H1 (cell line): Measurements from ENCODE around the gene NOL9. TPM values are rescaled to one million over a fixed set of nuclear protein-coding genes. Genes with fewer than 3 reads are reported as not detected.

Experiments used
- CTCF ChIA-PET: fragments of 300-600 bp; sonication (Branson Sonifier 250); formaldehyde crosslinking; loops from one replicate; lab custom pipeline; 2021; ENCODE audit not compliant: partially characterized antibody; lab: Charles Lee
- POLR2A ChIA-PET: fragments of 300-600 bp; sonication (Branson Sonifier 250); formaldehyde crosslinking; loops from one replicate; lab custom pipeline; 2021; ENCODE audit warnings: inconsistent platforms; ENCODE audit not compliant: partially characterized antibody; lab: Charles Lee
- DNase-seq, 2 experiments: peaks; one replicate each; pipeline versions ENCODE4 v3.0.0 to v3.0.0-alpha.2; 2010 to 2022; ENCODE audit warnings: low spot score in 2 of 2, low read depth in 1 of 2, mixed read lengths in 1 of 2
- FAIRE-seq: peaks from 2 replicates; lab custom pipeline; 2011; peaks lifted over from hg19 to GRCh38; lab: Jason Lieb, UNC
- H2AFZ ChIP-seq: 2 replicates; pipeline ENCODE4 v1.8.1; 2012; ENCODE audit warnings: low read length, inconsistent platforms
- H2AK5ac ChIP-seq: 2 replicates; pipeline ENCODE4 v1.6.1; 2013; ENCODE audit warnings: low read depth, low read length
- H2BK120ac ChIP-seq: replicated peaks from 2 replicates; pipeline ENCODE3; 2013; ENCODE audit warnings: low read depth, low read length, inconsistent platforms
- H2BK12ac ChIP-seq: 2 replicates; pipeline ENCODE4 v1.6.1; 2013; ENCODE audit warnings: low read depth, low read length
- H2BK15ac ChIP-seq: 2 replicates; pipeline ENCODE4 v1.6.1; 2013; ENCODE audit warnings: low read length
- H2BK20ac ChIP-seq: 2 replicates; pipeline ENCODE4 v1.6.1; 2013; ENCODE audit warnings: low read length
- H2BK5ac ChIP-seq: 2 replicates; pipeline ENCODE4 v1.6.1; 2013; ENCODE audit warnings: low read depth, low read length
- H3K14ac ChIP-seq: 2 replicates; pipeline ENCODE4 v1.6.1; 2013; ENCODE audit warnings: inconsistent platforms; ENCODE audit not compliant: insufficient read length
- H3K18ac ChIP-seq: 2 replicates; pipeline ENCODE4 v1.6.1; 2013; ENCODE audit warnings: low read length; ENCODE audit errors: extremely low read depth
- H3K23ac ChIP-seq: 2 replicates; pipeline ENCODE4 v1.6.1; 2013; ENCODE audit warnings: inconsistent platforms; ENCODE audit not compliant: insufficient read length
- H3K23me2 ChIP-seq: 2 replicates; pipeline ENCODE4 v1.6.1; 2013; ENCODE audit warnings: low read depth, low read length
- H3K27ac ChIP-seq: 2 replicates; pipeline ENCODE4 v1.6.1; 2011; ENCODE audit warnings: low read depth, low read length, inconsistent platforms
- H3K27me3 ChIP-seq, 4 experiments: replicated peaks in 1 of 4; 1 replicate in 1 of 4; 2 replicates in 3 of 4; pipeline versions ENCODE4 v1.6.1 to v1.8.1; 2011 to 2013; ENCODE audit warnings: low read length in 3 of 4, mild to moderate bottlenecking in 3 of 4, inconsistent platforms in 2 of 4, mixed read lengths in 2 of 4, moderate library complexity in 1 of 4; ENCODE audit not compliant: control insufficient read depth in 3 of 4, insufficient read depth in 3 of 4; ENCODE audit errors: extremely low read depth in 1 of 4
- H3K36me3 ChIP-seq, 4 experiments: 2 replicates each; pipeline versions ENCODE4 v1.6.1 to v1.8.1; 2011 to 2013; ENCODE audit warnings: mild to moderate bottlenecking in 4 of 4, low read length in 3 of 4, moderate library complexity in 2 of 4, control low read depth in 1 of 4, inconsistent platforms in 1 of 4; ENCODE audit not compliant: insufficient read depth in 4 of 4, control insufficient read depth in 2 of 4
- H3K4ac ChIP-seq: replicated peaks from 2 replicates; pipeline ENCODE3; 2013; ENCODE audit warnings: low read length, low read depth, mixed read lengths, inconsistent platforms; ENCODE audit not compliant: insufficient read length
- H3K4me1 ChIP-seq, 4 experiments: replicated peaks in 1 of 4; 1 replicate in 1 of 4; 2 replicates in 3 of 4; pipeline versions ENCODE4 v1.6.1 to v1.8.1; 2011 to 2013; ENCODE audit warnings: low read length in 3 of 4, inconsistent platforms in 2 of 4, mixed read lengths in 1 of 4; ENCODE audit not compliant: insufficient read depth in 4 of 4, control insufficient read depth in 3 of 4
- H3K4me2 ChIP-seq, 2 experiments: 2 replicates each; pipeline versions ENCODE4 v1.6.1 to v1.8.1; 2011 to 2013; ENCODE audit warnings: low read depth in 2 of 2, low read length in 2 of 2, control low read depth in 1 of 2, inconsistent platforms in 1 of 2, mild to moderate bottlenecking in 1 of 2; ENCODE audit not compliant: insufficient read depth in 1 of 2
- H3K4me3 ChIP-seq, 4 experiments: fragments of 200-600, 300-600 bp in 1 of 4; sonication (generic), shearing (Covaris generic), sonication (Bioruptor Twin) in 1 of 4; 2 replicates each; pipeline versions ENCODE4 v1.5.1 to v1.8.1; 2011 to 2016; ENCODE audit warnings: low read length in 4 of 4, low read depth in 3 of 4, control low read depth in 2 of 4, inconsistent platforms in 2 of 4, mild to moderate bottlenecking in 2 of 4, mixed read lengths in 1 of 4, moderate library complexity in 1 of 4; ENCODE audit not compliant: insufficient read depth in 2 of 4; ENCODE audit errors: extremely low read depth in 1 of 4
- H3K56ac ChIP-seq: replicated peaks from 2 replicates; pipeline ENCODE3; 2013; ENCODE audit warnings: low read depth, mild to moderate bottlenecking, mixed read lengths, low read length, inconsistent platforms; ENCODE audit not compliant: insufficient read length
- H3K79me1 ChIP-seq: 2 replicates; pipeline ENCODE4 v1.6.1; 2013; ENCODE audit warnings: low read depth, low read length, control low read depth
- H3K79me2 ChIP-seq, 2 experiments: 2 replicates each; pipeline versions ENCODE4 v1.6.1 to v1.8.1; 2012 to 2013; ENCODE audit warnings: low read length in 2 of 2, mild to moderate bottlenecking in 2 of 2, inconsistent platforms in 1 of 2; ENCODE audit not compliant: insufficient read depth in 2 of 2, control insufficient read depth in 1 of 2
- H3K9ac ChIP-seq, 4 experiments: replicated peaks in 1 of 4; 1 replicate in 1 of 4; 2 replicates in 3 of 4; pipeline versions ENCODE4 v1.6.1 to v1.8.1; 2011 to 2013; ENCODE audit warnings: low read depth in 3 of 4, low read length in 3 of 4, control low read depth in 2 of 4, mild to moderate bottlenecking in 2 of 4, moderate library complexity in 2 of 4, inconsistent platforms in 1 of 4; ENCODE audit errors: extremely low read depth in 1 of 4
- H3K9me3 ChIP-seq, 2 experiments: 2 replicates each; pipeline versions ENCODE4 v1.6.1 to v1.8.1; 2012 to 2013; ENCODE audit warnings: mild to moderate bottlenecking in 2 of 2, moderate library complexity in 2 of 2, control low read depth in 1 of 2, inconsistent platforms in 1 of 2, low read depth in 1 of 2, low read length in 1 of 2, mixed read lengths in 1 of 2; ENCODE audit not compliant: insufficient read depth in 2 of 2
- H4K20me1 ChIP-seq, 2 experiments: replicated peaks in 1 of 2; 2 replicates each; pipeline versions ENCODE3 to v1.8.1; 2011 to 2013; ENCODE audit warnings: inconsistent platforms in 2 of 2, low read length in 2 of 2, mild to moderate bottlenecking in 1 of 2; ENCODE audit not compliant: insufficient read depth in 2 of 2, control insufficient read depth in 1 of 2
- H4K5ac ChIP-seq: 2 replicates; pipeline ENCODE4 v1.6.1; 2013; ENCODE audit warnings: low read length, low read depth, mixed read lengths, inconsistent platforms; ENCODE audit not compliant: insufficient read length
- H4K8ac ChIP-seq: 2 replicates; pipeline ENCODE4 v1.8.0; 2013; ENCODE audit warnings: mild to moderate bottlenecking, moderate library complexity, low read length, inconsistent platforms; ENCODE audit not compliant: insufficient read depth; ENCODE audit errors: extremely low read depth
- H4K91ac ChIP-seq: replicated peaks from 2 replicates; pipeline ENCODE3; 2013; ENCODE audit warnings: low read length, mixed read lengths, inconsistent platforms; ENCODE audit not compliant: insufficient read length
- BCL11A ChIP-seq, 2 experiments: IDR thresholded peaks; one replicate each; pipeline ENCODE4 v1.6.1; 2011; ENCODE audit warnings: low read depth in 2 of 2, low read length in 2 of 2, mild to moderate bottlenecking in 2 of 2
- CTBP2 ChIP-seq: IDR thresholded peaks from 2 replicates; pipeline ENCODE4 v1.7.0; 2011; ENCODE audit warnings: borderline replicate concordance, mild to moderate bottlenecking, moderate library complexity, mixed read lengths, low read length; ENCODE audit not compliant: insufficient read depth, insufficient read length
- E2F6 ChIP-seq: IDR thresholded peaks from 2 replicates; pipeline ENCODE4 v1.6.1; 2012; ENCODE audit warnings: inconsistent platforms
- EGR1 ChIP-seq: IDR thresholded peaks from 2 replicates; pipeline ENCODE4 v1.6.1; 2011; ENCODE audit warnings: low read depth, low read length, borderline replicate concordance
- FOSL1 ChIP-seq: IDR thresholded peaks from 2 replicates; pipeline ENCODE4 v1.6.1; 2011; ENCODE audit warnings: mild to moderate bottlenecking, low read depth, low read length, moderate library complexity; ENCODE audit not compliant: insufficient read depth
- KDM1A ChIP-seq: fragments of 200-600, 300-600 bp; sonication (generic); IDR thresholded peaks from 2 replicates; pipeline ENCODE4 v1.7.1; 2016; ENCODE audit warnings: mild to moderate bottlenecking, low read length, borderline replicate concordance
- PHF8 ChIP-seq: fragments of 200-600 bp; sonication (generic); conservative IDR thresholded peaks from 2 replicates; pipeline ENCODE4 v1.7.1; 2012; ENCODE audit warnings: low read depth, mild to moderate bottlenecking, inconsistent platforms, low read length, moderate library complexity
- TAF7 ChIP-seq: optimal IDR thresholded peaks from 2 replicates; pipeline ENCODE3; 2011; ENCODE audit warnings: low read depth, mild to moderate bottlenecking, inconsistent platforms, low read length, moderate library complexity, borderline replicate concordance
- TBP ChIP-seq: IDR thresholded peaks from 2 replicates; pipeline ENCODE4 v1.6.1; 2011; ENCODE audit warnings: low read depth, low read length, improper control_type of control experiment
- WGBS, 2 experiments: shearing (Covaris generic) in 1 of 2; methylation state at CpG; one replicate each; pipeline versions ENCODE4 v1.1.6 to v1.1.7; 2013 to 2015; ENCODE audit warnings: low lambda C conversion rate in 2 of 2, mixed read lengths in 2 of 2, inconsistent platforms in 1 of 2, low coverage in 1 of 2, missing lambda C conversion rate in 1 of 2; ENCODE audit not compliant: insufficient replicate concordance in 2 of 2, insufficient coverage in 1 of 2, insufficient read length in 1 of 2; ENCODE audit errors: extremely low coverage in 1 of 2, missing lambda C conversion rate in 1 of 2; 5-methylcytosine and 5-hydroxymethylcytosine counted together
- polyA plus RNA-seq, 7 experiments: library from polyadenylated mRNA; depleted of rRNA in 3 of 7; stranded (reverse) in 5 of 7; unstranded in 2 of 7; fragments of >200 nt in 5 of 7; fragments of 200-250 nt in 2 of 7; gene quantifications; 1 replicate in 5 of 7; 2 replicates in 1 of 7; 4 replicates in 1 of 7; pipeline versions ENCODE4 v1.2.1 to v1.2.3, GENCODE V29; 2011 to 2013; ENCODE audit warnings: missing spikeins in 2 of 7, mixed read lengths in 2 of 7
- total RNA-seq: library from RNA; stranded (reverse); fragmentation: NEBNext Ultra II Directional; extraction: Animal tissue kit (Norgen Biotek cat#: 25700); gene quantifications from 2 replicates; pipeline ENCODE4 v1.2.1, GENCODE V29; 2021
- TF ChIP-seq, protein P1 (sequence below): IDR thresholded peaks from 2 replicates; pipeline ENCODE4 v1.6.1; 2011; ENCODE audit warnings: low read depth, mild to moderate bottlenecking, low read length; ENCODE audit not compliant: insufficient read depth

Gene NOL9
- total and polyA plus RNA-seq, 2 of the 8 experiments (the other 6 are each of a cell fraction or from before 2014, with no cell fraction given) = 17.1 to 38.1 TPM

GRCh38 chr1:6581561-6582305 lies 27.4 kb upstream of the NOL9 start:
- no peak overlapping the region for H2BK12ac ChIP-seq
- WGBS, 2 experiments = 95% methylated on average over 10 of the region's 10 CpGs; no CpG with 5 or more reads in 1 of the 2 experiments
- H3K14ac ChIP-seq = no peak overlapping the region
- no peak overlapping the region for H3K56ac ChIP-seq
- FAIRE-seq (no peak), DNase-seq (no peak)
- peaks cover 0 to 13% of the 10 kb centered on the region in 2 experiments; a peak in 1 of 4 replicates for H3K79me2 ChIP-seq
- H3K27ac ChIP-seq = no peak overlapping the region
- no peak overlapping the region for H2BK15ac ChIP-seq
- no peak overlapping the region for H2BK20ac ChIP-seq
- H3K9me3 ChIP-seq = no peaks in the 10 kb centered on the region
- no peak overlapping the region for H3K9ac ChIP-seq
- no peak overlapping the region for H4K91ac ChIP-seq
- H3K4me2 ChIP-seq = no peak overlapping the region; a peak in 1 of 4 replicates
- H3K23ac ChIP-seq = no peak overlapping the region
- no peak overlapping the region for H3K4me3 ChIP-seq
- no peak overlapping the region for H2AK5ac ChIP-seq
- H2BK5ac ChIP-seq = no peak overlapping the region
- peaks cover 0 to 21% of the 10 kb centered on the region in 2 experiments for H4K20me1 ChIP-seq
- no peak overlapping the region for H2AFZ ChIP-seq
- no peaks in the 10 kb centered on the region; a peak in 2 of 7 replicates for H3K27me3 ChIP-seq
- H3K18ac ChIP-seq = no peak overlapping the region
- H3K36me3 ChIP-seq = no peaks in the 10 kb centered on the region; a peak in 1 of 8 replicates
- ChIA-PET CTCF (interaction anchor here (0.6 to 4.3 kb wide), 8 partner anchors 11 to 83 kb away, joined by 3 to 23 read pairs (median 5); partner anchors contain the start of genes NOL9 and TAS1R1), POLR2A (interaction anchor here (0.6 to 17.4 kb wide), 7 partner anchors 8 to 60 kb away, joined by 3 to 196 read pairs (median 4); partner anchors contain the start of gene KLHL21)
- H3K4ac ChIP-seq = no peak overlapping the region
- H3K4me1 ChIP-seq = peaks cover 0 to 17% (median 13%) of the 10 kb centered on the region in 4 experiments; a peak in 6 of 7 replicates
- no peak overlapping the region for H2BK120ac ChIP-seq
- H4K5ac ChIP-seq = no peak overlapping the region
- H3K23me2 ChIP-seq = peaks cover 5% of the 10 kb centered on the region
- no peak overlapping the region for H4K8ac ChIP-seq
- peaks cover 8% of the 10 kb centered on the region for H3K79me1 ChIP-seq
- TF ChIP-seq, protein P1, sequence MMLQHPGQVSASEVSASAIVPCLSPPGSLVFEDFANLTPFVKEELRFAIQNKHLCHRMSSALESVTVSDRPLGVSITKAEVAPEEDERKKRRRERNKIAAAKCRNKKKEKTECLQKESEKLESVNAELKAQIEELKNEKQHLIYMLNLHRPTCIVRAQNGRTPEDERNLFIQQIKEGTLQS = no peak
- TF ChIP-seq KDM1A (no peak), E2F6 (no peak), CTBP2 (no peak), FOSL1 (no peak), EGR1 (no peak), TAF7 (no peak), PHF8 (no peak), BCL11A (IDR thresholded peaks at IDR 0.05; ENCODE audit: low read depth in 2 of 2, low read length in 2 of 2) (no peak), TBP (no peak)
